Activated naive CD4-positive, alpha-beta T cell treated with anti-CD3 and anti-CD28 coated beads for 36 hours (primary cell): ENCODE results near the gene RSKR. TPM values are rescaled to one million over a fixed set of nuclear protein-coding genes. Genes with fewer than 3 reads are reported as not detected.
"Not testable (repeated sequence)": the region's sequence is repeated elsewhere in the genome, so short reads cannot be mapped to it uniquely, and the experiment has no call there.

ENCODE experiments used
- CTCF ChIA-PET: fragments of 350-600 bp; sonication (Branson Sonifier 250); formaldehyde crosslinking; loops from one replicate; lab custom pipeline; 2021; ENCODE audit warnings: antibody characterized with exemption; lab: Charles Lee
- DNase-seq: peaks from one replicate; pipeline ENCODE4 v3.0.0-alpha.2; 2020
- H3K27ac Mint-ChIP-seq: one replicate; pipeline ENCODE4 v1.8.0; 2021; ENCODE audit warnings: mild to moderate bottlenecking, mixed read lengths
- H3K27me3 Mint-ChIP-seq: one replicate; pipeline ENCODE4 v1.8.0; 2021; ENCODE audit warnings: low read depth, mixed read lengths
- H3K36me3 Mint-ChIP-seq: one replicate; pipeline ENCODE4 v1.8.0; 2021; ENCODE audit warnings: low read depth, mixed read lengths
- H3K4me1 Mint-ChIP-seq: one replicate; pipeline ENCODE4 v1.8.0; 2021; ENCODE audit warnings: low read depth, mixed read lengths
- H3K4me3 Mint-ChIP-seq: one replicate; pipeline ENCODE4 v1.8.0; 2021; ENCODE audit warnings: mild to moderate bottlenecking, moderate library complexity, mixed read lengths
- H3K9me3 Mint-ChIP-seq: one replicate; pipeline ENCODE4 v1.8.0; 2021; ENCODE audit warnings: mixed read lengths
- intact Hi-C: fragments of 100-400 bp; cut with micrococcal nuclease; formaldehyde crosslinking; loops from one replicate; pipeline ENCODE4 v1.15.1; 2023
- total RNA-seq, 2 experiments: library from RNA; stranded (reverse); gene quantifications; one replicate each; pipeline ENCODE4 v1.2.3, GENCODE V29; 2021

RSKR gene
- total RNA-seq, 2 experiments from 2014 or later, result 15.6 TPM

GRCh38 chr17:28597606-28598383 is 16.2 kb downstream of the RSKR start:
- Mint-ChIP-seq H3K4me3 (peak overlapping the region; percentile 95), H3K27me3 (no peaks in the 10 kb centered on the region), H3K4me1 (peaks cover 15% of the 10 kb centered on the region), H3K27ac (peak overlapping the region; percentile 94), H3K9me3 (no peaks in the 10 kb centered on the region), H3K36me3 (peaks cover 23% of the 10 kb centered on the region)
- DNase-seq, result no peak
- CTCF ChIA-PET, result interaction anchor here (0.6 to 1.5 kb wide), 2 partner anchors 15 to 187 kb away, joined by 3 to 4 read pairs; no protein-coding TSS in a partner anchor
- intact Hi-C loops, result no loop called here

- CTCF ChIA-PET, result interaction anchor here (1.0 kb wide), 1 partner anchor 43 kb away, joined by 3 read pairs; no protein-coding TSS in a partner anchor
These were observed 21.7 kb downstream of the RSKR start for GRCh38 chr17:28592260-28592659.

GRCh38 chr17:28585851-28586250 is 28.1 kb downstream of the RSKR start:
- no peak overlapping the region for H3K4me3 Mint-ChIP-seq
- DNase-seq, result no peak
- H3K9me3 Mint-ChIP-seq, result no peaks in the 10 kb centered on the region
- no peaks in the 10 kb centered on the region for H3K27me3 Mint-ChIP-seq
- peaks cover 42% of the 10 kb centered on the region for H3K36me3 Mint-ChIP-seq
- CTCF ChIA-PET, result no interaction called here
- H3K27ac Mint-ChIP-seq, result no peak overlapping the region
- intact Hi-C loops, result no loop called here
- H3K4me1 Mint-ChIP-seq, result no peaks in the 10 kb centered on the region

More at GRCh38 chr17:28592260-28592659, 21.7 kb downstream of the RSKR start:
- intact Hi-C loops, result no loop called here
- H3K36me3 Mint-ChIP-seq, result peaks cover 39% of the 10 kb centered on the region
- H3K9me3 Mint-ChIP-seq, result no peaks in the 10 kb centered on the region
- H3K4me3 Mint-ChIP-seq, result no peak overlapping the region
- no peaks in the 10 kb centered on the region for H3K27me3 Mint-ChIP-seq
- H3K4me1 Mint-ChIP-seq, result peaks cover under 1% of the 10 kb centered on the region
- DNase-seq, result no peak
- no peak overlapping the region for H3K27ac Mint-ChIP-seq

- H3K27ac Mint-ChIP-seq, result no peak overlapping the region
- H3K4me3 Mint-ChIP-seq, result no peak overlapping the region
- DNase-seq, result no peak
- no peaks in the 10 kb centered on the region for H3K27me3 Mint-ChIP-seq
- H3K4me1 Mint-ChIP-seq, result peaks cover 11% of the 10 kb centered on the region
- no peaks in the 10 kb centered on the region for H3K9me3 Mint-ChIP-seq
- intact Hi-C loops, result no loop called here
- H3K36me3 Mint-ChIP-seq, result peaks cover 49% of the 10 kb centered on the region
- CTCF ChIA-PET, result no interaction called here
These were observed 29.6 kb downstream of the RSKR start for GRCh38 chr17:28584434-28584833.

GRCh38 chr17:28582513-28582912 is 31.5 kb downstream of the RSKR start:
- Mint-ChIP-seq H3K27ac (no peak overlapping the region), H3K36me3 (peaks cover 48% of the 10 kb centered on the region), H3K4me3 (no peak overlapping the region), H3K4me1 (peaks cover 16% of the 10 kb centered on the region), H3K9me3 (no peaks in the 10 kb centered on the region), H3K27me3 (no peaks in the 10 kb centered on the region)
- CTCF ChIA-PET, result no interaction called here
- intact Hi-C loops, result no loop called here
- no peak for DNase-seq

GRCh38 chr17:28580959-28581358 is 33.0 kb downstream of the RSKR start:
- Mint-ChIP-seq H3K4me1 (peaks cover 28% of the 10 kb centered on the region), H3K27ac (no peak overlapping the region), H3K27me3 (no peaks in the 10 kb centered on the region), H3K9me3 (no peaks in the 10 kb centered on the region), H3K36me3 (peaks cover 46% of the 10 kb centered on the region), H3K4me3 (no peak overlapping the region)
- DNase-seq, result no peak
- intact Hi-C loops, result no loop called here
- CTCF ChIA-PET, result interaction anchor here (0.6 kb wide), 1 partner anchor 29 kb away, joined by 4 read pairs; no protein-coding TSS in a partner anchor

GRCh38 chr17:28579526-28579925 is 34.5 kb downstream of the RSKR start:
- peaks cover 31% of the 10 kb centered on the region for H3K36me3 Mint-ChIP-seq
- intact Hi-C loops, result loop anchor here (10.0 kb wide), 3 partner anchors 295 to 535 kb away; partner anchors contain the start of genes NLK and PHF12
- H3K4me1 Mint-ChIP-seq, result peaks cover 31% of the 10 kb centered on the region
- H3K9me3 Mint-ChIP-seq, result no peaks in the 10 kb centered on the region
- H3K27ac Mint-ChIP-seq, result peak overlapping the region; percentile 43
- no peaks in the 10 kb centered on the region for H3K27me3 Mint-ChIP-seq
- peak; percentile 60 for DNase-seq
- no peak overlapping the region for H3K4me3 Mint-ChIP-seq
- CTCF ChIA-PET, result interaction anchor here (1.0 to 1.4 kb wide), 2 partner anchors 31 to 39 kb away, joined by 3 to 4 read pairs; no protein-coding TSS in a partner anchor

- intact Hi-C loops, result loop anchor here (10.0 kb wide), 3 partner anchors 296 to 534 kb away; partner anchors contain the start of genes NLK and PHF12
- no peak for DNase-seq
- Mint-ChIP-seq H3K27me3 (no peaks in the 10 kb centered on the region), H3K27ac (peak overlapping the region; percentile 43), H3K9me3 (no peaks in the 10 kb centered on the region), H3K4me3 (no peak overlapping the region), H3K36me3 (peaks cover 31% of the 10 kb centered on the region), H3K4me1 (peaks cover 31% of the 10 kb centered on the region)
- CTCF ChIA-PET, result interaction anchor here (1.4 kb wide), 1 partner anchor 30 kb away, joined by 3 read pairs; no protein-coding TSS in a partner anchor
These were observed 35.5 kb downstream of the RSKR start for GRCh38 chr17:28578246-28579195.

GRCh38 chr17:28577466-28577824 is 36.5 kb downstream of the RSKR start:
- Mint-ChIP-seq H3K4me3 (no peak overlapping the region), H3K27me3 (no peaks in the 10 kb centered on the region), H3K27ac (no peak overlapping the region), H3K4me1 (peaks cover 35% of the 10 kb centered on the region), H3K9me3 (no peaks in the 10 kb centered on the region), H3K36me3 (peaks cover 31% of the 10 kb centered on the region)
- no peak for DNase-seq
- intact Hi-C loops, result loop anchor here (1.0 to 10.0 kb wide), 5 partner anchors 22 to 533 kb away; partner anchors contain the start of genes NLK, PHF12, SPAG5 and UNC119
- CTCF ChIA-PET, result interaction anchor here (1.0 to 2.8 kb wide), 4 partner anchors 12 to 160 kb away, joined by 3 to 17 read pairs (median 4); no protein-coding TSS in a partner anchor

GRCh38 chr17:28576758-28577465 is 37.1 kb downstream of the RSKR start, which contains the start of gene ALDOC:
ALDOC (minus strand) TSS chr17:28576895; CDS start chr17:28575532, 1,363 bp downstream.
- Mint-ChIP-seq H3K27ac (peak within 1 kb of the TSS; percentile 84), H3K9me3 (no peaks in the 10 kb centered on the region), H3K36me3 (peaks cover 31% of the 10 kb centered on the region), H3K27me3 (no peaks in the 10 kb centered on the region), H3K4me1 (peaks cover 40% of the 10 kb centered on the region), H3K4me3 (peak within 1 kb of the TSS; percentile 80)
- CTCF ChIA-PET, result interaction anchor here (1.0 to 2.8 kb wide), 6 partner anchors 11 to 160 kb away, joined by 3 to 17 read pairs (median 4); no protein-coding TSS in a partner anchor
- peak; percentile 98 for DNase-seq
- intact Hi-C loops, result loop anchor here (1.0 to 10.0 kb wide), 5 partner anchors 22 to 532 kb away; partner anchors contain the start of genes NLK, PHF12, SPAG5 and UNC119

GRCh38 chr17:28576016-28576415 is 38.0 kb downstream of the RSKR start:
- Mint-ChIP-seq H3K4me3 (peak overlapping the region; percentile 80), H3K4me1 (peaks cover 42% of the 10 kb centered on the region), H3K27ac (peak overlapping the region; percentile 1), H3K36me3 (peaks cover 31% of the 10 kb centered on the region)
- not testable (repeated sequence) for H3K9me3 Mint-ChIP-seq, DNase-seq, H3K27me3 Mint-ChIP-seq
- CTCF ChIA-PET, result interaction anchor here (1.4 to 2.8 kb wide), 2 partner anchors 28 to 50 kb away, joined by 5 to 17 read pairs; no protein-coding TSS in a partner anchor
- intact Hi-C loops, result loop anchor here (10.0 kb wide), 3 partner anchors 299 to 531 kb away; partner anchors contain the start of genes NLK and PHF12
